ENCODE data around the gene CDT1.

The CDT1 gene

GRCh38 chr16:88855176-88855575, 51.6 kb downstream of the CDT1 start:
- DNase-seq (ENCODE audit: low read depth in 4 of 4, low spot score in 1 of 4), result no peak

- DNase-seq (ENCODE audit: low read depth in 4 of 4, low spot score in 1 of 4), result no peak
Observed at GRCh38 chr16:88855736-88856121, 52.1 kb downstream of the CDT1 start.

- no peak for DNase-seq (ENCODE audit: low read depth in 4 of 4, low spot score in 1 of 4)
Observed at GRCh38 chr16:88856122-88856827, 52.7 kb downstream of the CDT1 start.

- DNase-seq (ENCODE audit: low read depth in 4 of 4, low spot score in 1 of 4), result peak; percentile 99 to 100 (median 99)
Observed at GRCh38 chr16:88856828-88857727, 53.5 kb downstream of the CDT1 start, which contains the start of the genes GALNS and TRAPPC2L. Gene GALNS, minus strand, starts transcription at chr16:88856947. Its CDS starts 70 bp downstream, at chr16:88856877. Gene TRAPPC2L, plus strand, starts transcription at chr16:88857127. Its CDS starts 24 bp downstream, at chr16:88857151.

GRCh38 chr16:88857728-88858339, 54.2 kb downstream of the CDT1 start:
- peak; percentile 43 to 77 (median 54) for DNase-seq (ENCODE audit: low read depth in 4 of 4, low spot score in 1 of 4)

All from stimulated activated CD4-positive, alpha-beta T cell treated with anti-CD3 and anti-CD28 coated beads, Interleukin-1b, Interleukin-23, amount 100 ng/mL, for 24 hours (primary cell).